NCI-H748 (cell line): ENCODE data around the gene ZMPSTE24.
"Not testable (repeated sequence)": the region's sequence is repeated elsewhere in the genome, so short reads cannot be mapped to it uniquely, and the experiment has no call there.

Experiments used
- DNase-seq: peaks from one replicate; lab custom pipeline; 2025; ENCODE audit not compliant: unreplicated experiment; lab: John Stamatoyannopoulos, UW

ZMPSTE24 gene

GRCh38 chr1:40257688-40258444, at the start of gene ZMPSTE24:
Gene ZMPSTE24, plus strand, starts transcription at chr1:40258236. Its CDS starts 36 bp downstream, at chr1:40258272.
- DNase-seq = peak; percentile 100

GRCh38 chr1:40210511-40211204, 47.4 kb upstream of the ZMPSTE24 start:
- DNase-seq = no peak

- DNase-seq = no peak
These were observed 39.7 kb upstream of the ZMPSTE24 start for GRCh38 chr1:40218333-40218732.

GRCh38 chr1:40221471-40221905, 36.5 kb upstream of the ZMPSTE24 start:
- DNase-seq = not testable (repeated sequence)

GRCh38 chr1:40221977-40222772, 35.9 kb upstream of the ZMPSTE24 start:
- no peak for DNase-seq

GRCh38 chr1:40224040-40224439, 34.0 kb upstream of the ZMPSTE24 start:
- DNase-seq = no peak

- no peak for DNase-seq
These were observed 31.8 kb upstream of the ZMPSTE24 start for GRCh38 chr1:40226192-40226591.

- peak; percentile 57 for DNase-seq
These were observed 25.6 kb upstream of the ZMPSTE24 start for GRCh38 chr1:40232444-40232843.

- no peak for DNase-seq
These were observed 18.4 kb upstream of the ZMPSTE24 start for GRCh38 chr1:40239626-40240025.

- no peak for DNase-seq
These were observed 17.6 kb upstream of the ZMPSTE24 start for GRCh38 chr1:40240390-40240789.

GRCh38 chr1:40241362-40241761, 16.7 kb upstream of the ZMPSTE24 start:
- no peak for DNase-seq

GRCh38 chr1:40243351-40243750, 14.7 kb upstream of the ZMPSTE24 start:
- DNase-seq = no peak

- DNase-seq = no peak
These were observed 13.8 kb upstream of the ZMPSTE24 start for GRCh38 chr1:40244138-40244744.

- DNase-seq = no peak
These were observed 12.3 kb upstream of the ZMPSTE24 start for GRCh38 chr1:40245686-40246085.

- DNase-seq = no peak
These were observed 10.4 kb upstream of the ZMPSTE24 start, which contains the start of gene TMCO2 for GRCh38 chr1:40247655-40248054. Gene TMCO2, plus strand, starts transcription at chr1:40247937. Its CDS starts 57 bp downstream, at chr1:40247994.

- DNase-seq = no peak
These were observed 9.6 kb upstream of the ZMPSTE24 start for GRCh38 chr1:40248412-40248811.

GRCh38 chr1:40251456-40251855, 6.6 kb upstream of the ZMPSTE24 start:
- DNase-seq = no peak

- DNase-seq = no peak
These were observed 5.4 kb upstream of the ZMPSTE24 start for GRCh38 chr1:40252601-40253000.

GRCh38 chr1:40255231-40255630, 2.8 kb upstream of the ZMPSTE24 start:
- no peak for DNase-seq

GRCh38 chr1:40256401-40257084, 1.5 kb upstream of the ZMPSTE24 start:
- peak; percentile 54 for DNase-seq
